K562 (cell line): ENCODE data around the gene LIMS1. TPM values are rescaled to one million over a fixed set of nuclear protein-coding genes. Genes with fewer than 3 reads are reported as not detected.
A peak's percentile ranks its signal among the peaks of the same experiment; 100 is the strongest.

Experiments
- ARID2 ChIP-seq: fragments of 450-650 bp; IDR thresholded peaks from 2 replicates; pipeline ENCODE4 v1.6.1; 2017; ENCODE audit warnings: antibody characterized with exemption, mild to moderate bottlenecking
- CTCF ChIP-seq, 3 experiments: IDR thresholded peaks in 2 of 3; conservative IDR thresholded peaks in 1 of 3; 2 replicates each; pipeline ENCODE4 v1.5.1; 2011 to 2012; ENCODE audit warnings: low read length in 3 of 3, mild to moderate bottlenecking in 3 of 3, control low read depth in 2 of 3, improper control_type of control experiment in 1 of 3, inconsistent platforms in 1 of 3, low read depth in 1 of 3, mixed read lengths in 1 of 3, moderate library complexity in 1 of 3; ENCODE audit not compliant: insufficient read depth in 2 of 3
- EHMT2 ChIP-seq: fragments of 450-650 bp; IDR thresholded peaks from 2 replicates; pipeline ENCODE4 v1.6.1; 2018; ENCODE audit warnings: antibody characterized with exemption
- KLF1 ChIP-seq: fragments of 450-650 bp; IDR thresholded peaks from 2 replicates; pipeline ENCODE4 v1.6.1; 2016; ENCODE audit warnings: missing genetic modification characterization, missing compliant biosample characterization
- RAD51 ChIP-seq: fragments of 450-650 bp; IDR thresholded peaks from 2 replicates; pipeline ENCODE4 v1.7.1; 2016; ENCODE audit warnings: low read depth, mild to moderate bottlenecking, borderline replicate concordance
- SRSF1 ChIP-seq: fragments of 200-400 bp; formaldehyde crosslinking; IDR thresholded peaks from 2 replicates; pipeline ENCODE4 v1.6.1; 2017; ENCODE audit warnings: mild to moderate bottlenecking, low read depth, low read length, moderate library complexity
- STAT5A ChIP-seq: IDR thresholded peaks from 2 replicates; pipeline ENCODE4 v1.6.1; 2012; ENCODE audit warnings: low read length, inconsistent platforms, borderline replicate concordance
- TCF15 ChIP-seq: fragments of 250-450 bp; sonication (Bioruptor Pico); IDR thresholded peaks from 2 replicates; pipeline ENCODE4 v1.8.0; 2022; ENCODE audit warnings: moderate library complexity, mild to moderate bottlenecking, inconsistent platforms
- THRA ChIP-seq: fragments of 450-650 bp; IDR thresholded peaks from 2 replicates; pipeline ENCODE4 v1.6.1; 2017; ENCODE audit warnings: mild to moderate bottlenecking, moderate library complexity
- polyA plus RNA-seq, 8 experiments: library from polyadenylated mRNA; depleted of rRNA in 4 of 8; stranded (reverse) in 5 of 8; unstranded in 3 of 8; fragments of >200 nt; fragmentation: Nextera tagmentation in 2 of 8; fragmentation: Illumina TruSeq in 1 of 8; extraction: Ambion mirVana in 2 of 8; extraction: Trizol in 1 of 8; gene quantifications; 2 replicates each; pipeline versions ENCODE4 v1.2.1 to v1.2.3, GENCODE V29; 2011 to 2014; ENCODE audit warnings: inconsistent platforms in 1 of 8, missing spikeins in 1 of 8
- total RNA-seq, 7 experiments: library from RNA; depleted of rRNA in 6 of 7; stranded (reverse); fragments of >200 nt in 6 of 7; fragmentation: Illumina TruSeq in 2 of 7; extraction: Trizol in 2 of 7; gene quantifications; 2 replicates each; pipeline versions ENCODE4 v1.2.1 to v1.2.3, GENCODE V29; 2011 to 2021; ENCODE audit warnings: low replicate concordance in 1 of 7
- TF ChIP-seq, protein P1 (sequence below): sonication (generic); formaldehyde crosslinking; IDR thresholded peaks from 2 replicates; pipeline ENCODE4 v1.8.1; 2022; ENCODE audit warnings: missing genetic modification reagents
- TF ChIP-seq, protein P2 (sequence below), 3 experiments: fragments of 200-800 bp in 1 of 3; fragments of 250-450 bp in 1 of 3; fragments of 450-650 bp in 1 of 3; sonication (Bioruptor Pico) in 1 of 3; sonication (Bioruptor generic) in 1 of 3; formaldehyde crosslinking in 1 of 3; IDR thresholded peaks; 2 replicates each; pipeline versions ENCODE4 v1.6.1 to v1.8.0; 2016 to 2022; ENCODE audit warnings: mild to moderate bottlenecking in 2 of 3, missing genetic modification characterization in 2 of 3, missing compliant biosample characterization in 1 of 3, moderate library complexity in 1 of 3

The LIMS1 gene
- total and polyA plus RNA-seq, 9 of the 15 experiments (the other 6 are each of a cell fraction or from before 2014, with no cell fraction given): 52.8 to 134 (median 81.0) TPM

- TF ChIP-seq THRA (no peak), RAD51 (no peak), KLF1 (tag) (no peak), EHMT2 (no peak), CTCF (IDR thresholded peaks at IDR 0.05 in 2 of 3, conservative IDR thresholded peaks at IDR 0.05 in 1 of 3; ENCODE audit: insufficient read depth in 2 of 3, low read depth in 1 of 3, low read length in 3 of 3) (peak; percentile 66 to 82 (median 76)), STAT5A (no peak), TCF15 (CRISPR knock-in tag) (no peak), SRSF1 (no peak), ARID2 (0 out of 2 replicates have a peak, but pooled peaks have one; percentile 33)
- TF ChIP-seq, protein P1, sequence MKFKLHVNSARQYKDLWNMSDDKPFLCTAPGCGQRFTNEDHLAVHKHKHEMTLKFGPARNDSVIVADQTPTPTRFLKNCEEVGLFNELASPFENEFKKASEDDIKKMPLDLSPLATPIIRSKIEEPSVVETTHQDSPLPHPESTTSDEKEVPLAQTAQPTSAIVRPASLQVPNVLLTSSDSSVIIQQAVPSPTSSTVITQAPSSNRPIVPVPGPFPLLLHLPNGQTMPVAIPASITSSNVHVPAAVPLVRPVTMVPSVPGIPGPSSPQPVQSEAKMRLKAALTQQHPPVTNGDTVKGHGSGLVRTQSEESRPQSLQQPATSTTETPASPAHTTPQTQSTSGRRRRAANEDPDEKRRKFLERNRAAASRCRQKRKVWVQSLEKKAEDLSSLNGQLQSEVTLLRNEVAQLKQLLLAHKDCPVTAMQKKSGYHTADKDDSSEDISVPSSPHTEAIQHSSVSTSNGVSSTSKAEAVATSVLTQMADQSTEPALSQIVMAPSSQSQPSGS: no peak
- TF ChIP-seq, protein P2, sequence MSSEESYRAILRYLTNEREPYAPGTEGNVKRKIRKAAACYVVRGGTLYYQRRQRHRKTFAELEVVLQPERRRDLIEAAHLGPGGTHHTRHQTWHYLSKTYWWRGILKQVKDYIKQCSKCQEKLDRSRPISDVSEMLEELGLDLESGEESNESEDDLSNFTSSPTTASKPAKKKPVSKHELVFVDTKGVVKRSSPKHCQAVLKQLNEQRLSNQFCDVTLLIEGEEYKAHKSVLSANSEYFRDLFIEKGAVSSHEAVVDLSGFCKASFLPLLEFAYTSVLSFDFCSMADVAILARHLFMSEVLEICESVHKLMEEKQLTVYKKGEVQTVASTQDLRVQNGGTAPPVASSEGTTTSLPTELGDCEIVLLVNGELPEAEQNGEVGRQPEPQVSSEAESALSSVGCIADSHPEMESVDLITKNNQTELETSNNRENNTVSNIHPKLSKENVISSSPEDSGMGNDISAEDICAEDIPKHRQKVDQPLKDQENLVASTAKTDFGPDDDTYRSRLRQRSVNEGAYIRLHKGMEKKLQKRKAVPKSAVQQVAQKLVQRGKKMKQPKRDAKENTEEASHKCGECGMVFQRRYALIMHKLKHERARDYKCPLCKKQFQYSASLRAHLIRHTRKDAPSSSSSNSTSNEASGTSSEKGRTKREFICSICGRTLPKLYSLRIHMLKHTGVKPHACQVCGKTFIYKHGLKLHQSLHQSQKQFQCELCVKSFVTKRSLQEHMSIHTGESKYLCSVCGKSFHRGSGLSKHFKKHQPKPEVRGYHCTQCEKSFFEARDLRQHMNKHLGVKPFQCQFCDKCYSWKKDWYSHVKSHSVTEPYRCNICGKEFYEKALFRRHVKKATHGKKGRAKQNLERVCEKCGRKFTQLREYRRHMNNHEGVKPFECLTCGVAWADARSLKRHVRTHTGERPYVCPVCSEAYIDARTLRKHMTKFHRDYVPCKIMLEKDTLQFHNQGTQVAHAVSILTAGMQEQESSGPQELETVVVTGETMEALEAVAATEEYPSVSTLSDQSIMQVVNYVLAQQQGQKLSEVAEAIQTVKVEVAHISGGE (CRISPR knock-in tag; IDR thresholded peaks at IDR 0.05): no peak
- TF ChIP-seq, all 486 proteins: peak for 8
Observed at GRCh38 chr2:108607706-108608301, 73.5 kb downstream of the LIMS1 start (continued).
